ENCODE measurements around the gene ZNF132.

ZNF132 gene

GRCh38 chr19:58394821-58395219 is 45.1 kb downstream of the ZNF132 start:
- POLR2A ChIA-PET = interaction anchor here (1.1 to 2.1 kb wide), 4 partner anchors 13 to 126 kb away, joined by 3 to 7 read pairs (median 4); partner anchors contain the start of genes ZNF497 and ZNF584
- no peaks in the 10 kb centered on the region for H3K4me1 ChIP-seq (ENCODE audit: control insufficient read depth, insufficient read depth, low read length)
- H3K27ac ChIP-seq (ENCODE audit: extremely low read depth, low read depth, low read length) = no peak overlapping the region
- CTCF ChIA-PET = interaction anchor here (0.5 to 0.6 kb wide), 2 partner anchors 73 to 186 kb away, joined by 3 read pairs; no protein-coding TSS in a partner anchor
- H3K9me3 ChIP-seq (ENCODE audit: control insufficient read depth, insufficient read depth, low read depth, low read length) = no peaks in the 10 kb centered on the region
- TF ChIP-seq KLF17 (tag by site-specific recombination; IDR thresholded peaks at IDR 0.05) (peak; percentile 21; the same call in 1 of the 2 replicates), ZNF138 (tag by site-specific recombination; IDR thresholded peaks at IDR 0.05; ENCODE audit: borderline replicate concordance) (no peak), YY1 (tag by site-specific recombination; IDR thresholded peaks at IDR 0.05) (no peak), GLI4 (tag by site-specific recombination; IDR thresholded peaks at IDR 0.05) (no peak), SCRT2 (tag by site-specific recombination; IDR thresholded peaks at IDR 0.05) (0 out of 2 replicates have a peak, but pooled peaks have one; percentile 25), ZNF776 (tag by site-specific recombination; IDR thresholded peaks at IDR 0.05; ENCODE audit: borderline replicate concordance) (no peak), KLF8 (tag by site-specific recombination; IDR thresholded peaks at IDR 0.05) (peak; percentile 9; the same call in 1 of the 2 replicates), KLF1 (tag by site-specific recombination; IDR thresholded peaks at IDR 0.05) (peak; percentile 66; the same call in 1 of the 2 replicates), ZIC2 (tag by site-specific recombination; IDR thresholded peaks at IDR 0.05) (peak; percentile 78), GLIS1 (tag by site-specific recombination; IDR thresholded peaks at IDR 0.05) (peak; percentile 77), HIC1 (tag by site-specific recombination; IDR thresholded peaks at IDR 0.05) (no peak), PRDM10 (tag by site-specific recombination; IDR thresholded peaks at IDR 0.05) (peak; percentile 20), ZNF521 (tag by site-specific recombination; IDR thresholded peaks at IDR 0.05) (no peak), ZNF248 (tag by site-specific recombination; IDR thresholded peaks at IDR 0.05) (no peak)
- peaks cover 47 to 63% of the 10 kb centered on the region in 2 experiments for H3K36me3 ChIP-seq (ENCODE audit: control insufficient read depth in 2 of 2, insufficient read depth in 1 of 2, low read length in 2 of 2)
- H3K4me3 ChIP-seq (ENCODE audit: low read depth, low read length) = no peak overlapping the region

GRCh38 chr19:58393725-58394033 is 46.3 kb downstream of the ZNF132 start:
- H3K9me3 ChIP-seq (ENCODE audit: control insufficient read depth, insufficient read depth, low read depth, low read length) = no peaks in the 10 kb centered on the region
- peaks cover 59 to 71% of the 10 kb centered on the region in 2 experiments for H3K36me3 ChIP-seq (ENCODE audit: control insufficient read depth in 2 of 2, insufficient read depth in 1 of 2, low read length in 2 of 2)
- no peak overlapping the region for H3K4me3 ChIP-seq (ENCODE audit: low read depth, low read length)
- CTCF ChIA-PET = no interaction called here
- POLR2A ChIA-PET = no interaction called here
- no peaks in the 10 kb centered on the region for H3K4me1 ChIP-seq (ENCODE audit: control insufficient read depth, insufficient read depth, low read length)
- no peak overlapping the region for H3K27ac ChIP-seq (ENCODE audit: extremely low read depth, low read depth, low read length)
- TF ChIP-seq KLF1 (tag by site-specific recombination; IDR thresholded peaks at IDR 0.05) = no peak
- TF ChIP-seq GLIS1 (tag by site-specific recombination; IDR thresholded peaks at IDR 0.05) = peak; percentile 61; the same call in 1 of the 2 replicates
